HCT116 (cell line): ENCODE results near the gene FNDC3B. TPM values are rescaled to one million over a fixed set of nuclear protein-coding genes. Genes with fewer than 3 reads are reported as not detected.

Experiments
- ATAC-seq: fragments of 200-7000 bp; cut with Tn5 transposase; 2 replicates; pipeline ENCODE4 v1.9.1; 2020; ENCODE audit warnings: mild to moderate bottlenecking, moderate library complexity
- BruUV-seq: library from RNA; stranded (reverse); fragments of 400-500 nt; replicated peaks from 2 replicates; lab custom pipeline; 2021; lab: Mats Ljungman, UMichigan
- CTCF ChIA-PET: fragments of 300-600 bp; sonication (Branson Sonifier 250); formaldehyde crosslinking; loops from one replicate; lab custom pipeline; 2021; ENCODE audit warnings: antibody characterized with exemption; lab: Charles Lee
- POLR2A ChIA-PET: fragments of 300-600, 350-600 bp; sonication (Branson Sonifier 250); formaldehyde crosslinking; loops from one replicate; lab custom pipeline; 2021; ENCODE audit warnings: antibody characterized with exemption; lab: Charles Lee
- RAD21 ChIA-PET, 2 experiments: fragments of 300-600 bp; sonication (Branson Sonifier 250); formaldehyde crosslinking; loops; one replicate each; lab custom pipeline; 2023; ENCODE audit warnings: low total read pairs in 2 of 2; ENCODE audit not compliant: uncharacterized antibody in 2 of 2, unreplicated experiment in 2 of 2, low non-redundant PET in 1 of 2; lab: Charles Lee
- DNase-seq: peaks from one replicate; pipeline ENCODE4 v3.0.0-alpha.2; 2010; ENCODE audit warnings: low read depth, low spot score
- H2AFZ ChIP-seq: fragments of 200-600 bp; shearing (Covaris generic), sonication (generic); 2 replicates; pipeline ENCODE4 v1.6.1; 2017; ENCODE audit warnings: low read depth, mixed run types, mixed read lengths, antibody characterized with exemption, low read length; ENCODE audit not compliant: poor library complexity, severe bottlenecking
- H3K27ac ChIP-seq: 2 replicates; pipeline ENCODE4 v1.5.1; 2012; ENCODE audit warnings: low read depth, low read length
- H3K27me3 ChIP-seq: fragments of 200-600 bp; sonication (generic); 2 replicates; pipeline ENCODE4 v1.6.1; 2016; ENCODE audit warnings: mixed run types, low read length, mixed read lengths; ENCODE audit not compliant: insufficient read depth
- H3K36me3 ChIP-seq, 2 experiments: fragments of 200-500 bp in 1 of 2; fragments of 200-600 bp in 1 of 2; sonication (Bioruptor generic) in 1 of 2; sonication (generic) in 1 of 2; 2 replicates each; pipeline versions ENCODE4 v1.5.1 to v1.6.1; 2014 to 2016; ENCODE audit warnings: low read length in 2 of 2, inconsistent platforms in 1 of 2, mixed read lengths in 1 of 2, mixed run types in 1 of 2; ENCODE audit not compliant: insufficient read depth in 2 of 2, control insufficient read depth in 1 of 2
- H3K4me1 ChIP-seq, 2 experiments: fragments of 200-600 bp in 1 of 2; sonication (generic) in 1 of 2; 2 replicates each; pipeline versions ENCODE4 v1.5.1 to v1.6.1; 2012 to 2017; ENCODE audit warnings: low read length in 2 of 2, inconsistent platforms in 1 of 2, mild to moderate bottlenecking in 1 of 2, mixed read lengths in 1 of 2, mixed run types in 1 of 2, moderate library complexity in 1 of 2; ENCODE audit not compliant: insufficient read depth in 2 of 2, control insufficient read depth in 1 of 2
- H3K4me2 ChIP-seq: fragments of 200-600 bp; sonication (generic); 2 replicates; pipeline ENCODE4 v1.6.1; 2017; ENCODE audit warnings: mixed run types, low read length, mixed read lengths
- H3K4me3 ChIP-seq, 2 experiments: fragments of 200-600 bp in 1 of 2; sonication (generic) in 1 of 2; replicated peaks in 1 of 2; 2 replicates each; pipeline ENCODE4 v1.5.1; 2011 to 2016; ENCODE audit warnings: low read length in 2 of 2, control low read depth in 1 of 2, low read depth in 1 of 2, mild to moderate bottlenecking in 1 of 2, mixed read lengths in 1 of 2, mixed run types in 1 of 2
- H3K79me2 ChIP-seq: fragments of 200-600 bp; sonication (generic); 2 replicates; pipeline ENCODE4 v1.6.1; 2017; ENCODE audit warnings: mild to moderate bottlenecking, mixed run types, low read length, moderate library complexity, mixed read lengths; ENCODE audit not compliant: insufficient read depth
- H3K9ac ChIP-seq: fragments of 200-600 bp; sonication (generic); 2 replicates; pipeline ENCODE4 v1.6.1; 2016; ENCODE audit warnings: low read length, mixed read lengths
- H3K9me2 ChIP-seq: fragments of 200-600 bp; sonication (generic), shearing (Covaris generic); 2 replicates; pipeline ENCODE4 v1.6.1; 2017; ENCODE audit warnings: mixed run types, mild to moderate bottlenecking, moderate library complexity; ENCODE audit not compliant: insufficient read depth
- H3K9me3 ChIP-seq, 2 experiments: fragments of 200-500 bp in 1 of 2; fragments of 200-600 bp in 1 of 2; sonication (Bioruptor generic) in 1 of 2; sonication (generic) in 1 of 2; 2 replicates each; pipeline ENCODE4 v1.6.1; 2014 to 2017; ENCODE audit warnings: low read length in 2 of 2, mixed read lengths in 2 of 2, inconsistent platforms in 1 of 2, low read depth in 1 of 2, mild to moderate bottlenecking in 1 of 2, mixed run types in 1 of 2, moderate library complexity in 1 of 2; ENCODE audit not compliant: control insufficient read depth in 1 of 2, insufficient read depth in 1 of 2
- H4K20me1 ChIP-seq: fragments of 200-600 bp; sonication (generic), shearing (Covaris generic); 2 replicates; pipeline ENCODE4 v1.6.1; 2017; ENCODE audit warnings: mixed run types, mild to moderate bottlenecking, moderate library complexity; ENCODE audit not compliant: insufficient read depth
- CEBPB ChIP-seq: IDR thresholded peaks from 2 replicates; pipeline ENCODE4 v1.6.1; 2012; ENCODE audit warnings: low read depth
- EGR1 ChIP-seq: IDR thresholded peaks from 2 replicates; pipeline ENCODE4 v1.6.1; 2012; ENCODE audit warnings: low read depth
- ELF1 ChIP-seq: IDR thresholded peaks from 2 replicates; pipeline ENCODE4 v1.6.1; 2012; ENCODE audit warnings: low read depth, borderline replicate concordance
- EZH2 ChIP-seq: fragments of 200-600 bp; sonication (generic); IDR thresholded peaks from 2 replicates; pipeline ENCODE4 v1.6.1; 2017; ENCODE audit warnings: antibody characterized with exemption, mixed run types
- EZH2phosphoT487 ChIP-seq: fragments of 200-600 bp; IDR thresholded peaks from 2 replicates; pipeline ENCODE4 v1.6.1; 2018; ENCODE audit warnings: antibody characterized with exemption, borderline replicate concordance
- FOSL1 ChIP-seq: IDR thresholded peaks from 2 replicates; pipeline ENCODE4 v1.6.1; 2012; ENCODE audit warnings: low read depth
- SIN3A ChIP-seq: IDR thresholded peaks from 2 replicates; pipeline ENCODE4 v1.6.1; 2012; ENCODE audit warnings: low read depth
- SRF ChIP-seq: IDR thresholded peaks from 2 replicates; pipeline ENCODE4 v1.6.1; 2012; ENCODE audit warnings: low read depth
- YY1 ChIP-seq: IDR thresholded peaks from 2 replicates; pipeline ENCODE4 v1.6.1; 2011; ENCODE audit warnings: low read length, low read depth, moderate library complexity, mild to moderate bottlenecking; ENCODE audit not compliant: insufficient replicate concordance; ENCODE audit errors: extremely low read depth
- ZBTB33 ChIP-seq: IDR thresholded peaks from 2 replicates; pipeline ENCODE4 v1.6.1; 2011; ENCODE audit warnings: mild to moderate bottlenecking, low read length, moderate library complexity; ENCODE audit not compliant: insufficient replicate concordance; ENCODE audit errors: extremely low read depth
- intact Hi-C: fragments of 100-400 bp; cut with micrococcal nuclease; formaldehyde crosslinking; loops from 2 replicates; pipeline ENCODE4 v1.10.0; 2022
- total RNA-seq: library from RNA; stranded (reverse); gene quantifications from one replicate; pipeline ENCODE4 v1.2.1, GENCODE V29; 2021; ENCODE audit not compliant: unreplicated experiment
- TF ChIP-seq, protein P1 (sequence below): IDR thresholded peaks from 2 replicates; pipeline ENCODE4 v1.6.1; 2012

FNDC3B gene
- total RNA-seq, 1 experiment from 2014 or later, result 45.7 TPM

- TF ChIP-seq EGR1 (no peak), ELF1 (no peak), YY1 (no peak), SRF (no peak)
- TF ChIP-seq, all 23 proteins: peak for 0
Measured at GRCh38 chr3:172111163-172111562, 71.8 kb downstream of the FNDC3B start (continued).

DNA sequence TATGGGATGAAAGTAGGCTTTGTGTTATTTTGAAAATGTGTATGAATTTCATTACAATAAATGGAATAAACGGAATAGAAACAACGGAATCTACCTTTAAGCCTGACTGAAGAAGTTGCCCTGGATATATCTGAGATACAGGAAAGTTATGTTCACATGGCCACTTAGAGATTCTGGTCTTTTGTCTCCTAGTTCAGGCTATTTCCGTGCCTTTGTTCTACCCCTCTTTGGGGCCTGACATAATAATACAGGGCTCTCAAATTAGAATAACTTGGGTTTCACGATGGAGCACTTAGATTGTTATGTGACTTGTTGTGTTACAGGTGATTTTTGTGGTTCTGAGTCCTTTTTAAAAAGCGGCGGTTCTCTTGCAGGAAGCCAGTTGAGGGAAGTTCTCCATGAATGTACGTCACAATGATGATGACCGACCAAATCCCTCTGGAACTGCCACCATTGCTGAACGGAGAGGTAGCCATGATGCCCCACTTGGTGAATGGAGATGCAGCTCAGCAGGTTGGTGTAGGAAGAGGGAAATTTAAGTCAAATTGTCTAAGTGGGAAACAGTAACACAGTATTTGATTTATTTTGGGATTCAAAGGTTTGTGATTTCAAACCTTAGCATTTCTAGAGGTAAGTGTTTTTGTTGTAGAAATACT lies 72.8 kb downstream of the FNDC3B start:
- TF ChIP-seq, protein P1, sequence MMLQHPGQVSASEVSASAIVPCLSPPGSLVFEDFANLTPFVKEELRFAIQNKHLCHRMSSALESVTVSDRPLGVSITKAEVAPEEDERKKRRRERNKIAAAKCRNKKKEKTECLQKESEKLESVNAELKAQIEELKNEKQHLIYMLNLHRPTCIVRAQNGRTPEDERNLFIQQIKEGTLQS, result no peak
- no peak for TF ChIP-seq FOSL1
- TF ChIP-seq EZH2, result no peak
- no peak for TF ChIP-seq EZH2phosphoT487
- RAD21 ChIA-PET, result no interaction called here
- H3K9ac ChIP-seq, result no peak overlapping the region
- no peaks in the 10 kb centered on the region for H3K9me3 ChIP-seq
- no peak overlapping the region for H2AFZ ChIP-seq
- intact Hi-C loops, result no loop called here
- H3K27me3 ChIP-seq, result no peaks in the 10 kb centered on the region
- ATAC-seq (no peak), DNase-seq (no peak)
- H3K27ac ChIP-seq, result no peak overlapping the region
- 0 out of 4 replicates have a peak, but pooled peaks cover 0 to 4% of the 10 kb centered on the region in 2 experiments for H3K36me3 ChIP-seq
- H3K4me3 ChIP-seq, result no peak overlapping the region
- POLR2A ChIA-PET, result no interaction called here
- no peak overlapping the region for H3K4me2 ChIP-seq
- CTCF ChIA-PET, result no interaction called here
- no TSS peak for BruUV-seq
- H3K9me2 ChIP-seq, result no peaks in the 10 kb centered on the region
- H3K79me2 ChIP-seq, result no peaks in the 10 kb centered on the region
- peaks cover 4% of the 10 kb centered on the region; the same call in 1 of the 2 replicates for H4K20me1 ChIP-seq
- H3K4me1 ChIP-seq, result no peaks in the 10 kb centered on the region

DNA sequence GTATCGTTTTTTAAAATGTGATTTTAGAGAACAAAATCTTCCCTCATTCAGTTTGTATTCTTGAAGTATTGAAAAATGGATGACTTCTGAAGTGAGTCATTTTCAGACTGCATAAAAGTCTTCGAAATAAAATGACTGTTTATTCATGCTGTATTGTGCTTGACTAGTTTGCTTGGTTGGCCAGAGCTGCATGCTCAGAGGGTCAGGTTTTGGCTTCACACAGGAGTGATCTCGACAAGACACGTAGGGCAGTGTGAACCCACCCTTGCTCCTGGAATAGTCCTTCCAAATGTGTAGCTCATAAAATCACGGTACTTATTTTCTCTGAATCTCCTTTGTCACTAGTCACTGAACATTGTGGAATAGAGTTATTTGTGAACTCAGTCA lies 73.3 kb downstream of the FNDC3B start:
- Histone ChIP-seq H3K36me3 (0 out of 4 replicates have a peak, but pooled peaks cover 0 to 4% of the 10 kb centered on the region in 2 experiments), H3K9ac (no peak overlapping the region), H3K9me3 (no peaks in the 10 kb centered on the region), H3K27me3 (no peaks in the 10 kb centered on the region), H3K4me3 (no peak overlapping the region), H4K20me1 (peaks cover 4% of the 10 kb centered on the region; the same call in 1 of the 2 replicates), H3K4me1 (no peaks in the 10 kb centered on the region), H2AFZ (no peak overlapping the region), H3K4me2 (no peak overlapping the region), H3K79me2 (no peaks in the 10 kb centered on the region), H3K9me2 (no peaks in the 10 kb centered on the region), H3K27ac (no peak overlapping the region)
- TF ChIP-seq FOSL1 (no peak), SIN3A (no peak), ELF1 (no peak), EZH2 (no peak), ZBTB33 (no peak), CEBPB (no peak)
- ChIA-PET POLR2A (no interaction called here), RAD21 (no interaction called here), CTCF (no interaction called here)
- intact Hi-C loops, result no loop called here
- ATAC-seq (no peak), DNase-seq (no peak)
- no TSS peak for BruUV-seq
